ENCODE measurements around the gene C16orf86. TPM values are rescaled to one million over a fixed set of nuclear protein-coding genes. Genes with fewer than 3 reads are reported as not detected.

The C16orf86 gene
- total RNA-seq, 1 donor from 2014 or later = 1.6 TPM

DNA sequence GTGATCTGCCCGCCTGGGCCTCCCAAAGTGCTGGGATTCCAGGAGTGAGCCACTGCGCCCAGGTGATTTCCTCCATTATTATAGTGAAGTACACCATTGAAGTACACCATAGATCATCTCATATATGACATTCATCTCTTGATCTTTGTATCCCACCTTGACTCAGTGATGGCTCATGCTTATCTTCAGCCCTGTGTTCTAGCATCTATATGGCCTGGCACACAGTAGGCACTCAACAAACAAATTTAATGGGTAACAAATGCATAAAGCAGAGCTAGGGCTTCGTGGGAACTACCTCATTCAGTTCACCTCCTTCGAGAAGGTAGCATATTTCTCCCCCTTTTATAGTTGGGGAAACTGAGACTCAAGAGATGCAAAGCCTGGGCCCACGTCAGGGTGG, 1.0 kb upstream of the C16orf86 start:
- Histone ChIP-seq H3K4me1 (peaks cover 14 to 24% of the 10 kb centered on the region in 2 donors), H3K36me3 (no peaks in the 10 kb centered on the region), H3K4me3 (peak overlapping the region; percentile 88 to 97), H3K27me3 (no peaks in the 10 kb centered on the region), H3K9me3 (no peaks in the 10 kb centered on the region), H3K27ac (no peak overlapping the region)
- intact Hi-C loops (cut with DNase I) = loop anchor here (10.0 kb wide), 1 partner anchor 421 kb away; the partner anchor contains the start of genes FHOD1 and SLC9A5
- TF ChIP-seq, protein P1, sequence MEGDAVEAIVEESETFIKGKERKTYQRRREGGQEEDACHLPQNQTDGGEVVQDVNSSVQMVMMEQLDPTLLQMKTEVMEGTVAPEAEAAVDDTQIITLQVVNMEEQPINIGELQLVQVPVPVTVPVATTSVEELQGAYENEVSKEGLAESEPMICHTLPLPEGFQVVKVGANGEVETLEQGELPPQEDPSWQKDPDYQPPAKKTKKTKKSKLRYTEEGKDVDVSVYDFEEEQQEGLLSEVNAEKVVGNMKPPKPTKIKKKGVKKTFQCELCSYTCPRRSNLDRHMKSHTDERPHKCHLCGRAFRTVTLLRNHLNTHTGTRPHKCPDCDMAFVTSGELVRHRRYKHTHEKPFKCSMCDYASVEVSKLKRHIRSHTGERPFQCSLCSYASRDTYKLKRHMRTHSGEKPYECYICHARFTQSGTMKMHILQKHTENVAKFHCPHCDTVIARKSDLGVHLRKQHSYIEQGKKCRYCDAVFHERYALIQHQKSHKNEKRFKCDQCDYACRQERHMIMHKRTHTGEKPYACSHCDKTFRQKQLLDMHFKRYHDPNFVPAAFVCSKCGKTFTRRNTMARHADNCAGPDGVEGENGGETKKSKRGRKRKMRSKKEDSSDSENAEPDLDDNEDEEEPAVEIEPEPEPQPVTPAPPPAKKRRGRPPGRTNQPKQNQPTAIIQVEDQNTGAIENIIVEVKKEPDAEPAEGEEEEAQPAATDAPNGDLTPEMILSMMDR (IDR thresholded peaks at IDR 0.05) = no peak
- DNase-seq (ENCODE audit: low spot score in 2 of 2) = no peak

DNA sequence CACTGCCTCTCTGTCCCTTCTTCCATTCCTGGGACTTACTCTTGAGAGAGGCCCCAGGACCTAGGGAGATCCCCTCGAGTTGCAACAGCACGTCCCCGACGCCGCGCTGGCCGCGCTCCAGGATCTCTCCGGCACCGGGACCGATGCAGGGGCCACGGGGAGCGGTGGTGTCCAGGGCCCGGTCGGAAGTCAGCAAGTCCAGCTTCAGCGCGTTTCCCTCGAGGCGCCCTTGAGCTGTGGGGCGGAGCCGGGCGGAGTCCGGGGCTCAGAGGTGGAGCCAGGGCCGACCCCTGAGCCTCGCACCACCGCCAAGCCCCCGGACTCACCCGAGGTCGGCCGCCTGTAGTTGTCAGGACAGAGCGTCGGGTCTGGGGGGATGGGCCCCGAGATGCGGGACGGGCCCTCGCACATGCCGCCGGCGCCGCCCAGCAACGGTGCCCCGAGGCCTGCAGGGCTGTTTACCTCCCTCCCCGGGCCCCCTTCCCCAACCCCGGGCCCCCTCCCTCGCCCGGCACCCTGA, 522 bp upstream of the C16orf86 start:
- no peaks in the 10 kb centered on the region for H3K9me3 ChIP-seq
- H3K4me1 ChIP-seq = peaks cover 14 to 24% of the 10 kb centered on the region in 2 donors
- no peaks in the 10 kb centered on the region for H3K27me3 ChIP-seq
- DNase-seq (ENCODE audit: low spot score in 2 of 2) = no peak
- intact Hi-C loops (cut with DNase I) = loop anchor here (10.0 kb wide), 1 partner anchor 421 kb away; the partner anchor contains the start of genes FHOD1 and SLC9A5
- peak overlapping the region; percentile 88 to 97 for H3K4me3 ChIP-seq
- H3K27ac ChIP-seq = peak overlapping the region; percentile 91
- TF ChIP-seq, protein P1 (IDR thresholded peaks at IDR 0.05) = no peak
- H3K36me3 ChIP-seq = no peaks in the 10 kb centered on the region

DNA sequence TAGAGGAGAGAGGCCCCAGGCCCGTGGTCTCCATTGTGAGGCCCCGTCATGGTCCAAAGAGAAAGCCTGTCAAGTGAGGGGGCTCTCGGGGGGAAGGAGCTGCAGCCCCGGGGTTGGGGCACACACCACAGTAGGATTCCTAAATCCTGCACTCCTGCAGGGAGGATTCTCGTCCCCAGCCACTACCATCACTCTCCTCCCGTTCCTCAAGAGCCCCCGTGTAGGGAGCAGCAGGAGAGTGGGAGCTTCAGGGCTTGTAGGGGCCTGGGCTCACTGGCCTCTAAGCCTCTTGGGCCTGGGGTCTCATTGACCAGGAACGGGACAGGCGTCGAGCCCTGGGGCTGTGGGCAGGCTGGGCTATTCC, 821 bp downstream of the C16orf86 start:
- H3K9me3 ChIP-seq = no peaks in the 10 kb centered on the region
- no peaks in the 10 kb centered on the region for H3K27me3 ChIP-seq
- H3K27ac ChIP-seq = peak overlapping the region; percentile 91
- H3K36me3 ChIP-seq = no peaks in the 10 kb centered on the region
- TF ChIP-seq, protein P1 (IDR thresholded peaks at IDR 0.05) = no peak
- intact Hi-C loops (cut with DNase I) = loop anchor here (10.0 kb wide), 1 partner anchor 423 kb away; the partner anchor contains the start of genes FHOD1 and SLC9A5
- peaks cover 9 to 20% of the 10 kb centered on the region in 2 donors for H3K4me1 ChIP-seq
- no peak for DNase-seq (ENCODE audit: low spot score in 2 of 2)
- H3K4me3 ChIP-seq = peak overlapping the region; percentile 88 to 97

DNA sequence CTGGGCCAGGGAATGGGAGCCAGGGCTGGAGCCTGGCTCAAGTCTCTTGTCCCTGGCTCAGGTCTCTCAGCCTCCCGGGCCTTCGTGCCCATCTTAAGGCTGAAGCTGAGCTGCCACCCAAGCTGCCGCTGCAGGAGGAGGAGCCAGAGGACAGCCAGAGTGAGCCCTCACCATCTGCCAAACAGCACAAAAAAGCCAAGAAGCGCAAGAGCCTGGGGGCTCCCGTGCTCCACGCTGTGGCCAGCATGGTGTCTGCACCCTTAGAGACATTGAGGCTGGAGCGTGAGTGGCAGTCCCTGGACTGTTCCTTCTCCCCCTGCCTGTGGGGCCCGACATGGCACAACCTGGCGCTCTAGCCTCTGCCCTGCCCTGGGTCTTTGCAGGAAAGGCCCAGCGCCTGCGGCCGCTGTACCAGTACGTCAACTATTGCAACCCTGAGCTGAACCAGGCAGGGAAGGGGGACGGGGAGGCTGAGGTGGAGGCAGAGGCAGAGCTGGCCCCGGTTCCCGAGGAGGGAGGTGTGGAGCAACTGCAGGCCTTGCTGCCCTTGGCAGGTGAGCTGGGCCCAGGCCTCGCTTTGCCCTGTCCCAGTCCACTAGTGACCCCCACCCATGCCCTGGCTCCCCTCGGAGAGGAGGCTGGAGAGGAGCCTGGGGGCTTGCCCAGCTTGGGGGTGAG, 1.3 kb downstream of the C16orf86 start:
- no peaks in the 10 kb centered on the region for H3K36me3 ChIP-seq
- H3K9me3 ChIP-seq = no peaks in the 10 kb centered on the region
- intact Hi-C loops (cut with DNase I) = loop anchor here (1.0 to 10.0 kb wide), 4 partner anchors 9 to 423 kb away; partner anchors contain the start of genes CTCF, FHOD1 and SLC9A5
- H3K4me1 ChIP-seq = peaks cover 9 to 20% of the 10 kb centered on the region in 2 donors
- H3K27me3 ChIP-seq = no peaks in the 10 kb centered on the region
- peak overlapping the region; percentile 91 for H3K27ac ChIP-seq
- peak; percentile 66 to 95 for DNase-seq (ENCODE audit: low spot score in 2 of 2)
- TF ChIP-seq, protein P1 (IDR thresholded peaks at IDR 0.05) = peak; percentile 90 to 92 (median 92)
- peak overlapping the region; percentile 88 to 97 for H3K4me3 ChIP-seq

DNA sequence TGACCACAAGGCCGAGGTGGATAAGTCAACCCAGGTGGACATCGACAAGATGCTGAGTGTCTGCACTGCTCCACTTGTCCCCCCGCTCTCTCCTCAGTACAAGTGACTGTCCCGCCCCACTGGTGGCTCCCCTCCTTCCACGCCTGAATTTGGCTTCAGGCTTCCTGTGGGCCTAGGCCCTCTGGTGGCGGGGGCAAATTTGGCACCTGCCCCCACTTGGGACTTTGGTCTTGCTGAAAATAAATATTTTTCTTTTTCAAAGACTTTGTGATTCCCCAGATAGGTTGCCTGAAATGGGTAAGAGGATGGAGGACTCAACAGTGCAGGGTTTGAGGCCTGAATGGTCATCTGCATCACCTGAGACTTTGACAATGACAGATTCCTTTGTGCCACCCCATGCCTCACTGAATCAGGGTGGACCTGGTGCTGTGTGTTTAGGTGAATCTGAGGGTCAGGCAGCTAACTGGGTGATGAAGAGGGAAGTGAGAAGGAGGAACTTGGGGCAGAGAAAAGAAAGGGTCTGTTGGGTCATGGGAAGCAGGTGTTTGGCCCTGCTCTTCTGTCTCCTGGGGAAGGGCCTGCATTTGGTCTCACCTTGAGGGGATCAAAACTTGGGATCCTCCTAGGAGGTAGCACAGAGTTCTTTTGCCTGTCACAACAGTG, 2.0 kb downstream of the C16orf86 start:
- intact Hi-C loops (cut with DNase I) = loop anchor here (1.0 to 10.0 kb wide), 4 partner anchors 9 to 424 kb away; partner anchors contain the start of genes CTCF, FHOD1 and SLC9A5
- H3K27me3 ChIP-seq = no peaks in the 10 kb centered on the region
- no peaks in the 10 kb centered on the region for H3K36me3 ChIP-seq
- TF ChIP-seq, protein P1 (IDR thresholded peaks at IDR 0.05) = no peak
- no peak overlapping the region for H3K4me3 ChIP-seq
- no peaks in the 10 kb centered on the region for H3K9me3 ChIP-seq
- H3K4me1 ChIP-seq = peaks cover 9 to 20% of the 10 kb centered on the region in 2 donors
- no peak for DNase-seq (ENCODE audit: low spot score in 2 of 2)
- peak overlapping the region in 1 of 2 donors; percentile 91 for H3K27ac ChIP-seq

All from ascending aorta (tissue), 2 donors.